Fibroblast of skin of left quadriceps (primary cell): Measurements from ENCODE around the gene ATRIP.
"Not testable (repeated sequence)": the region's sequence is repeated elsewhere in the genome, so short reads cannot be mapped to it uniquely, and the experiment has no call there.

Experiments used
- DNase-seq, 2 experiments: peaks; one replicate each; pipeline ENCODE4 v3.0.0-alpha.2; 2013; ENCODE audit warnings: low read depth in 2 of 2

ATRIP gene

GRCh38 chr3:48446425-48447193 lies at the start of gene ATRIP:
ATRIP (plus strand) TSS chr3:48446737; CDS start chr3:48446846, 109 bp downstream.
- peak; percentile 38 to 55 for DNase-seq

GRCh38 chr3:48397767-48398681 lies 48.5 kb upstream of the ATRIP start:
- DNase-seq, result no peak

DNA sequence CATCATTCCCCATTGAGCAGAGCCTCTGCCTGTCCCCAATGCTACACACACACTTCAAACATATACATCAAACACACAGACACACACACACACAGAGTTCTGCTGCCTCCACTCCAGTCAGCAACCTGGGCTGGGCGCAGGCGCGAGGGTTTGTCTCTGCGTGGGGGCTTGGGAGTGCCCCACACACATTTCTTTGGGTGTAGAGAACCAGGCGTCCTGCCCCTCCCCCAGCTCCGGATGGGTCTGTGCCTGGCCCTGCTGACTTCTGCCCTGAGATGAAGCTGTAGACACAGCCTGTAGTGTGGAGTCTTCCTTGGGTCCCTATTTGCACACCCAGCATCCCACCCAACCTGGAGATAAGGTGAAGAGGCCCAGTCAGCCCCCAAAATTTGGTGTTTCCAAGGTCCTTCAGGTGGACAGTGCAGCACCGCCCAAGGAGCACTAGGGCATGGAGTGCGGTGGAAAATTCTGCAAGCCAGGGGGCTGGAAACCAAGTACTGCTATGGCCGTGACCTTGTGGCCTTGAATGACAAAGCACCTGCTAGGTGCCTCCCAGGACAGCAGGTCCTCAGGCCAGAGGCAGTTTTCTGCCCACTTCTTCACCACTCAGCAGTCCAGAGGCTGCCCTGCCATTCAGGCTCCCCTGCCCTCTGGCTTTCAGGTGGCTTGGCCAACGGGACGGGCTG lies 47.7 kb upstream of the ATRIP start:
- no peak for DNase-seq

- DNase-seq, result no peak
Measured at GRCh38 chr3:48399387-48400172, 47.0 kb upstream of the ATRIP start.

GRCh38 chr3:48400824-48401433 lies 45.6 kb upstream of the ATRIP start:
- DNase-seq, result peak; percentile 13 to 20

DNA sequence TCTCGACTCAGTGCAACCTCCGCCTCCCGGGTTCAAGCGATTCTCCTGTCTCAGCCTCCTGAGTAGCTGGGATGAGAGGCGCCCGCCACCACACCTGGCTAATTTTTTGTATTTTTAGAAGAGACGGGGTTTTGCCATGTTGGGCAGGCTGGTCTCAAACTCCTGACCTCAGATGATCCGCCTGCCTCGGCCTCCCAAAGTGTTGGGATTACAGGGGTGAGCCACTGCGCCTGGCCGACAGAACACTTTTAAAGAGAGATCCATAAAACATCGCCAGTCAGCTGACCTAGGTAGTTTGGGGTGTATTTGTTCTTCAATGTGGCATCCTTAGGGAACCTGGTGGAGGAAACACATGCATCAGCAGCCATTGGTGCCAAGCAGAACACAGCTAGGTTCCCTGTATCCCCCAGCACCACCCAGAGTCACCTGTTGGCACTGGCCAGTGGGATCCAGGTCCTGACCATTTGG lies 45.1 kb upstream of the ATRIP start:
- not testable (repeated sequence) for DNase-seq

GRCh38 chr3:48402281-48402732 lies 44.2 kb upstream of the ATRIP start:
- DNase-seq, result peak; percentile 69

DNA sequence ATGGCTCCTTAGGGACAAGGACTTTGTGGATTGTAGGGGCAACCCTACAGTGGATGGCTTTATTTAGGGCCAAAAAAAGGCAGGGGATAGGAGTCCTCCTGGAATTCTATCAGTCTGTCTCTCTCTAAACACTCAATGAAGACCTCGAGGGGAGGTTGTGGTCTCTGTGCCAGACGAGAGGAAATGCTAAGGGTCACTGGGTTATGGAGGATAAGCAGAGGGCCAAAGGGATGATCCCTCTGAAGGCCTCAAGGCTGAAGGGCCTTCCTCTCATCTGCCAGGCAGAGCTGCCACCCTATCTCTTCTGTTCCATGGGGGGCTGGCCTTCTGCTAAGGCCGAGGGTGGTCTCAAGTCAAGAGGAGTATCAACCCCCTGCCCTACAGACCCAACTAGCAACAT lies 43.6 kb upstream of the ATRIP start:
- no peak for DNase-seq

DNA sequence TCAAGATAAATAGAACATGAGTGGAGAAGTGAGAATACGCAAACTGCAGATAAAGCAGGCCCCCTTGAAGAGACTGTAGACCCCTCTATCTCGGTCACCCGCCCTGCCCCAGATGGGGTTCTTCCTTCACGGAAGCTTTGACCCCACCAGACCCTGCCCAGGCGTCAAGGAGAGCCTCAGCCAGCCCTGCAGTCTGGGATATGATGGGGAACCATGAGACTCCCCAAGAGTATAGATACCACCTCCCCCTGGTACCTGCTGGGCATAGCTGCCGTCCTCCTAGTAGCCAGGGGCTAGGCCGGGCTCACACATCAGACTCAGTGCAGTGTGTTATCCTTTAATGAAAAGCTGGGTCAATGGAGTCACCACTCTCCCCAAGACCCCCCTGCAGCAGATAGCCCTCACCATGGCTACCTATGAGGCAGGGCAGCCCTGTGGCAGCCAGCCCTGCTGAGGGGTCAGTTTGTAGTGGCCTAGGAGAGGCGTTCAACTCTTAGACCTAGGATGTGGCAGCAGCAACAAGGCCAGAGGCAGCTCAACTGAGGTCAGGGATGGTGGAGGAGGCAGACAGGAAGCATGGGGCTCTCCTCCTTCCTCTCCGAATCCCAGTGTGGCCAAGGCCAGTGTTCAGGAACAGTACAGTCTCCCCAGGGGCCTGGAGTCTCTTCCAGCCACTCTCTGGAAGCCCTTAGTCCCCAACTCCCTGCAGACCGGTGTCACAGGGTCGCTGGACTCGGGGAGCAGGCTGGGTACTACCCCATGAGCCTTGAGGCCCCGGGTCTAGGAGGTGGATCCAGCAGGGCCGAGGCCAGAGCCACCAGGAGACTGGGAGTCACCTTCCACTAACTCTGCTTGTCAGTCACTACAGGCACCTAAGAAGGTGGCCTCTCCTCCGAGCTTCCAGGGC lies 42.8 kb upstream of the ATRIP start:
- no peak for DNase-seq

- no peak for DNase-seq
Measured at GRCh38 chr3:48404440-48405342, 41.8 kb upstream of the ATRIP start.

GRCh38 chr3:48405343-48405881 lies 41.1 kb upstream of the ATRIP start:
- no peak for DNase-seq

DNA sequence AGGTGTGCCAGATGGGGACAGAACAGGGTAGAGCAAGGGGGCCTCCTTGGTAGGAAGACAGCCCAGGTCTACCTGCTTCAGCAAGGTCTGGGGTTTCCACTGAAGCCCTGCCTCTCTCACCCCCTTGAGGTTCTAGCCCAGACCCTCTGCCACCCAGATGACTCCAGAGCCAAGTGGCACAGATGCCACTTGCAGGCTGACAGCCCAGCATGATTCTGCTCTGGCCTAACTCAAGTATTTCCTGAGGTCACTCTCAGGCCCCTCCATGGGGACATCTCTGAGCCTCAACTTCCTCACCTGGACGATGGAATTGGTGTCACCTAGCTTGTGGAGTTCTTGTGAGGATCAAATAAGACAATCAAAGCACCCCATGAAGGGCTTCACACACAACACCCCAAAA lies 40.6 kb upstream of the ATRIP start:
- DNase-seq, result no peak

DNA sequence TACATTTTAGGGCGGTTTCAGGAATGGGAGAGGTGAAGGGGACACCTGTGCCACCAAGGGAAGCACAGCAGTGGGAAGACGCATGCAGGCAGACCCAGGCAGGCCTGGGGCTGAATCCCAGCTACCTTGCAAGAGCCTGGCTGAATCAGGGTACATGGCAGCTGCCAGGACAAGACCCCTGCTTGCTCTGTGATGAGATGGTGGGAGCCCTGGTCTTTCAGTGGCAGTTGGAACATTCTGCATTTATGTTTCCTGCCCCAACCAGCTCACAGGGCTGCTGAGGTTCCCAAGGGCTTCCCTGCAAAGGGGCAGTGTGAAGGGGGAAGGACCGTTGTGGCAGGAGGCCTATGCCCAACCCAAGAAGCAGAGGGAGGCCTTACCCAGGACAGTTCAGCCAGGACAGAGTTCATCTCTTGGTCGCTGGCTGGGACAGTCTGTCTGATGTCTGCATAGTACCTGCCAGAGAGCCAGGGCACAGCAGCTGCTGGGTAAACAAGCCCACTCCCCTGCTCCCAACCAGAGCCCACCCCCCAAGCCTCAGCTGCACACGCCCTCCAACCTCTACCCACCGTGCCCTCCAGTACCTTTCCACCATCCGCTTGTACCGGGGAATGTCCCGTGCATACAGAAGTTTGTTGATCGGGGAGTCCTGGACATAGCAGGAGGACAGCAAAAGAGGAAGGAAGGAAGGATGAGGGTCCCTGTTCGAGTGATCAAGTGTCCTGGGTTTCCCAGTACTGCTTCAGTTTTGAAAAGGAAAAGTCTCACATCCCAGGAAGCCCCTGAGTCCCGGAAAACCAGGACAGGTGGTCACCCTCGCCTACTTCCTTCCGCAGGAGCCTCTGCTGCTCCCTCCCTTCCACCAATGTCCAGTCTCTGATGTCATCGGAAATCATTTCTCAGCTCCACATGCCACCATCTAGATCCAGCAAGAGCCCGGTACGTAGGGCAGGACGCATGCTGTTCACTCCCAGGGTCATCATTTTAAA lies 39.8 kb upstream of the ATRIP start:
- no peak for DNase-seq

DNA sequence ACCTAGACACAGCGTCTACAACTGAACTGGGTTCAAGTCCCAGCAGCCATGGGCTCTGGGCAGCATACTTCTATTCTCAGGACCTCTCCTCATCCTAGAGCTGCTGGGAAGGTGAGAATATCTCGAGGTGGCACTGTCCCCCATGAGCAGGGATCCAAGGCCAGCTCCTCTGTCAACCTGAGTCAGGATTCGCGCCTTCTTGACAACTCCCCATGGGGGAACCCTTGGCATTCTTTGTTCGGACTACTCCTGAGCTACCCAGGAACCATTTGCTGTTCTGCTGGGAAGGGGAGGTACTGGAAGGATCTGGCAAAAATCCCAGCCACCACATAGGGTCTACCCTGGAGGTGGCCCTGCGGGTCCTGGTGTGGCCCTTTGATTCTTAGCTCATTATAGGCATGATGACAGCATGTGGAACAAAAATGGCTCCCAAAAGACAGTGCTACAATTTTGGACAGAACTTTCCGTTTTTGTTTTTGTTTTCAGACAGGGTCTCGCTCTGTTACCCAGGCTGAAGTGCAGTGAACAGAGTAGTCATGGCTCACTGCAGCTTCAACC lies 38.9 kb upstream of the ATRIP start:
- DNase-seq, result no peak

DNA sequence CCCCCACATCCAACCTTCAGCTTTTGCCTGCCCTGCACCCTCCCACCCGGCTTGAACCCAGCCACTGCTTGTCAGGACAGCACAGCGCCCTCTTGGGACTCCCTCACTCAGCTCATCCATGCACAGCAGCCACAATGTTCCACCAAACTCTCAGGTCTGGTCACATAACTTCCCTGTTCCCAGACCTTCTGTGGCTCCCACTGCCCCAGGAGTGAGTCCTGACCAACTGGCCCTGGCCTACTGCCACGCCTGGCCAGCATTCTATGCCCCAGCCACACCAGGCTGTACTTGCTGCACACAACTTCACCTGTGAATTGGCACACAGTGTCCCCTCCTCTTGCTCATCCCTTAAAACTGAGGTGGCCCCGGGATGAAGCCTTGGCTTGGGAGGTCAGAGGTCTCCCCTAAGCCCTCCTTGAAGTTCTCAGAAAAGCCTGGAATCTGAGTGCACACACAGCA lies 37.7 kb upstream of the ATRIP start:
- DNase-seq, result no peak

DNA sequence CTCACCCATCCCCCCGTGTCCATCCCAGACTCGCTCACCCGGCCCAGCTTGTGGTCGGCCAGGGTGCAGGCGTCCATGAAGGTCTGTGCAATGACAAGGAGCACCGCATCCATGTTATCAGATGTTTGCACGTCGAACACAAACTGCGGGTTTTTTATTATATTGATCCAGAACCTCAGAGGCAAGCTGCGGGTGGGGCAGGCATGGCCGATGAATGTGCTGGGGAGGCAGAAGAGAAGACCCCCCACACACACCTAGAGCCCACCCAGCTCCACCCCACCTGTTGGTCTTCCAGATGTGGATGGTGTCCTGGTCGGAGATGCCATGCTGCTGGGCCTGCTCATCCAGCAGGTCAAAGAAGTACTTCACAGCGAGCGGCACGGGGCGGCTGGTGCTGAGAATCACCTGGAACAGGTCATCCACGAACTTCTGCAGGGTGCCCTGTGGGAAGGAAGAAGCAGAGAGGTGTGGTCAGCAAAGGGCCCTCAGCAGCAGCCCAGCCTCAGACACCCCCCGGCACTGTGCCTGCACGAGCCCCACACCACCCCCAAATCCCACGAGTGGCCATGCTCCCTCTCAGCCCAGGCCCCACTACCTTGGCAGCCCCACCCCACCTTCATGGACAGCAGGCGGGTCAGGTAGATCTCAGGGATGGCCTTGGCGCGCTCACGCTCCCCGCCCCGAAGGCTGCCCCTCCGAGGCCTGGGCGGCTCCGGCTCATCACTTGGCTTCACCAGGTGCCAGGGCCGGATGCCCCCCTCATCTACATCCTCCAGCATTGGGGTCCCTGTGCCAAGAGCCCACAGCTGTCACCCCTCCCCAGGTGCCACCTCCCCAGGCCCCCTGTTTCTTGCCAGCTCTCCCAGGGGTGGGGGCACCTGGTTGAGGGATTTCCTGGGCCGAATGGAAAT lies 37.0 kb upstream of the ATRIP start:
- no peak for DNase-seq
